Thyroid gland (tissue), 4 donors: ENCODE results near the gene AKR1C8.

Source experiments
- POLR2A ChIP-seq, 2 donors: fragments of 450-650 bp; IDR thresholded peaks; one replicate each; pipeline ENCODE4 v1.6.1; 2017; ENCODE audit warnings: antibody characterized with exemption in 2 of 2, mild to moderate bottlenecking in 2 of 2, moderate library complexity in 1 of 2
- TF ChIP-seq, protein P1 (sequence below), 6 experiments: fragments of 200-600 bp in 3 of 6; fragments of 450-650 bp in 3 of 6; sonication (generic) in 3 of 6; IDR thresholded peaks; one replicate each; pipeline ENCODE4 v1.5.1; 2016 to 2019; ENCODE audit warnings: antibody characterized with exemption in 6 of 6, mild to moderate bottlenecking in 2 of 6, inconsistent platforms in 1 of 6, moderate library complexity in 1 of 6

DNA sequence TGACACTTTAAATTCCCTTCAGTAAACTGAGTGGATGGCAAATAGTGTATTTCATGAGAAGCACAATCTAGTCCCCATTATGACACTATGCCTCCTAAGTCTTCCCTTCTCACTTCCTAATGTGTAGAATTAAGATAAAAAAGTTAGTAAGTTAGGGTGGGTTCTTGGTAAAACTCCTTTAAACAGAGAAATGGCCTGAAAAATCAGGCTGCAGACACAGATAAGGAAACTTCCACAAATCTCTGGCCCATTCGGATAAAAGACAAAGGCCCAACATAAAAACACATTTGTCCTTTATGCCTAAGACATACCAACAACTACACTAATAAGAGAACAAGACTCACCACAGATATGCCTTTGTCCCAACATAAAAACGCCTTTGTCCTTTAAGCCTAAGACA is 21.5 kb downstream of the AKR1C8 start:
- TF ChIP-seq, protein P1, sequence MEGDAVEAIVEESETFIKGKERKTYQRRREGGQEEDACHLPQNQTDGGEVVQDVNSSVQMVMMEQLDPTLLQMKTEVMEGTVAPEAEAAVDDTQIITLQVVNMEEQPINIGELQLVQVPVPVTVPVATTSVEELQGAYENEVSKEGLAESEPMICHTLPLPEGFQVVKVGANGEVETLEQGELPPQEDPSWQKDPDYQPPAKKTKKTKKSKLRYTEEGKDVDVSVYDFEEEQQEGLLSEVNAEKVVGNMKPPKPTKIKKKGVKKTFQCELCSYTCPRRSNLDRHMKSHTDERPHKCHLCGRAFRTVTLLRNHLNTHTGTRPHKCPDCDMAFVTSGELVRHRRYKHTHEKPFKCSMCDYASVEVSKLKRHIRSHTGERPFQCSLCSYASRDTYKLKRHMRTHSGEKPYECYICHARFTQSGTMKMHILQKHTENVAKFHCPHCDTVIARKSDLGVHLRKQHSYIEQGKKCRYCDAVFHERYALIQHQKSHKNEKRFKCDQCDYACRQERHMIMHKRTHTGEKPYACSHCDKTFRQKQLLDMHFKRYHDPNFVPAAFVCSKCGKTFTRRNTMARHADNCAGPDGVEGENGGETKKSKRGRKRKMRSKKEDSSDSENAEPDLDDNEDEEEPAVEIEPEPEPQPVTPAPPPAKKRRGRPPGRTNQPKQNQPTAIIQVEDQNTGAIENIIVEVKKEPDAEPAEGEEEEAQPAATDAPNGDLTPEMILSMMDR (IDR thresholded peaks at IDR 0.05) = no peak
- no peak for TF ChIP-seq POLR2A (IDR thresholded peaks at IDR 0.05)
